Esophagus muscularis mucosa (tissue), 4 donors: Measurements from ENCODE around the gene HMGN4.

Source experiments
- EP300 ChIP-seq: sonication (generic); formaldehyde crosslinking; IDR thresholded peaks from one replicate; pipeline ENCODE4 v1.6.1; 2017; ENCODE audit warnings: antibody characterized with exemption
- POLR2A ChIP-seq: fragments of 450-650 bp; IDR thresholded peaks from one replicate; pipeline ENCODE4 v1.6.1; 2017; ENCODE audit warnings: antibody characterized with exemption, moderate library complexity, mild to moderate bottlenecking, low read depth
- POLR2AphosphoS5 ChIP-seq, 2 donors: sonication (generic); formaldehyde crosslinking; IDR thresholded peaks; one replicate each; pipeline ENCODE4 v1.6.1; 2017; ENCODE audit warnings: antibody characterized with exemption in 2 of 2
- TF ChIP-seq, protein P1 (sequence below), 3 experiments: fragments of 200-600 bp in 2 of 3; fragments of 450-650 bp in 1 of 3; sonication (generic) in 2 of 3; IDR thresholded peaks; one replicate each; pipeline ENCODE4 v1.5.1; 2017 to 2019; ENCODE audit warnings: antibody characterized with exemption in 3 of 3, mild to moderate bottlenecking in 2 of 3, moderate library complexity in 1 of 3

DNA sequence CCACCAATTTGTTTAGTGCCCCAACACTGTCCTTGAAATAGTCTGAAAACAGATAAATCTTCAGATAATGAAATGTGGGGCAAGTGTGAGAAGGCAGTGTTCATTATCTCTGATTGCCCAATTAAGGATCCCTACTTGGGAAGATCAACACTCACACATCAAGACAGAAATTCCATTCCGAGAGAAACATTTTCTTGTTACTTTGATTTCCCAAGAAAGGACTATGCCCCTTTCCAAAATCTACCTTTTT is 16.2 kb downstream of the HMGN4 start:
- TF ChIP-seq, protein P1, sequence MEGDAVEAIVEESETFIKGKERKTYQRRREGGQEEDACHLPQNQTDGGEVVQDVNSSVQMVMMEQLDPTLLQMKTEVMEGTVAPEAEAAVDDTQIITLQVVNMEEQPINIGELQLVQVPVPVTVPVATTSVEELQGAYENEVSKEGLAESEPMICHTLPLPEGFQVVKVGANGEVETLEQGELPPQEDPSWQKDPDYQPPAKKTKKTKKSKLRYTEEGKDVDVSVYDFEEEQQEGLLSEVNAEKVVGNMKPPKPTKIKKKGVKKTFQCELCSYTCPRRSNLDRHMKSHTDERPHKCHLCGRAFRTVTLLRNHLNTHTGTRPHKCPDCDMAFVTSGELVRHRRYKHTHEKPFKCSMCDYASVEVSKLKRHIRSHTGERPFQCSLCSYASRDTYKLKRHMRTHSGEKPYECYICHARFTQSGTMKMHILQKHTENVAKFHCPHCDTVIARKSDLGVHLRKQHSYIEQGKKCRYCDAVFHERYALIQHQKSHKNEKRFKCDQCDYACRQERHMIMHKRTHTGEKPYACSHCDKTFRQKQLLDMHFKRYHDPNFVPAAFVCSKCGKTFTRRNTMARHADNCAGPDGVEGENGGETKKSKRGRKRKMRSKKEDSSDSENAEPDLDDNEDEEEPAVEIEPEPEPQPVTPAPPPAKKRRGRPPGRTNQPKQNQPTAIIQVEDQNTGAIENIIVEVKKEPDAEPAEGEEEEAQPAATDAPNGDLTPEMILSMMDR (IDR thresholded peaks at IDR 0.05), result no peak
- TF ChIP-seq EP300 (no peak), POLR2A (no peak), POLR2AphosphoS5 (IDR thresholded peaks at IDR 0.05) (no peak)
